Ovary (tissue), 3 donors: ENCODE results near the gene SEMA4B.

Experiments
- POLR2A ChIP-seq: fragments of 450-650 bp; IDR thresholded peaks from one replicate; pipeline ENCODE4 v1.6.1; 2017; ENCODE audit warnings: antibody characterized with exemption, mild to moderate bottlenecking, moderate library complexity
- TF ChIP-seq, protein P1 (sequence below), 3 donors: fragments of 450-650 bp in 2 of 3; fragments of 200-600 bp in 1 of 3; IDR thresholded peaks; one replicate each; pipeline versions ENCODE4 v1.5.1 to v1.8.0; 2016 to 2022; ENCODE audit warnings: antibody characterized with exemption in 3 of 3, mild to moderate bottlenecking in 1 of 3
- donor health status: DM: no; HTN: no; CAD: no.

DNA sequence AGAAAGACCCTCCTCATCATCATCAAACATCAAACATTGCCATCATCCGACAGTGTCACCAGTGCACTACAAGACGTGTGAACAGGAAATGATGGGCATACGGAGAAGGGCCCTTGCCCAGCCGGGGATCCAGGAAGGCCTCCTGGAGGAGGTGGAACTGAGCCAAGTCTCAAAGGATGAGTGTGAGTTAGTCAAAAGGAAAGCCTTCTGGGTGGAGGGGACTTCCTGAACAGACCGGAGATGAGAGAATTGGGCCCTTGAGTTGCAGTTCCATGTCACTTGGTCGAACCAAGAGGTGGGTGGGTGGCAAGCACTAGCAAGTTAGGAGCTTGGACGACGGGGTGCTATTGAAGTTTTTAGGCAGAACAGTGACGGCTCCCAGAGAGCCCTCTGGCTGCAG lies 8.5 kb downstream of the SEMA4B start:
- TF ChIP-seq, protein P1, sequence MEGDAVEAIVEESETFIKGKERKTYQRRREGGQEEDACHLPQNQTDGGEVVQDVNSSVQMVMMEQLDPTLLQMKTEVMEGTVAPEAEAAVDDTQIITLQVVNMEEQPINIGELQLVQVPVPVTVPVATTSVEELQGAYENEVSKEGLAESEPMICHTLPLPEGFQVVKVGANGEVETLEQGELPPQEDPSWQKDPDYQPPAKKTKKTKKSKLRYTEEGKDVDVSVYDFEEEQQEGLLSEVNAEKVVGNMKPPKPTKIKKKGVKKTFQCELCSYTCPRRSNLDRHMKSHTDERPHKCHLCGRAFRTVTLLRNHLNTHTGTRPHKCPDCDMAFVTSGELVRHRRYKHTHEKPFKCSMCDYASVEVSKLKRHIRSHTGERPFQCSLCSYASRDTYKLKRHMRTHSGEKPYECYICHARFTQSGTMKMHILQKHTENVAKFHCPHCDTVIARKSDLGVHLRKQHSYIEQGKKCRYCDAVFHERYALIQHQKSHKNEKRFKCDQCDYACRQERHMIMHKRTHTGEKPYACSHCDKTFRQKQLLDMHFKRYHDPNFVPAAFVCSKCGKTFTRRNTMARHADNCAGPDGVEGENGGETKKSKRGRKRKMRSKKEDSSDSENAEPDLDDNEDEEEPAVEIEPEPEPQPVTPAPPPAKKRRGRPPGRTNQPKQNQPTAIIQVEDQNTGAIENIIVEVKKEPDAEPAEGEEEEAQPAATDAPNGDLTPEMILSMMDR (IDR thresholded peaks at IDR 0.05) = no peak
- no peak for TF ChIP-seq POLR2A
